Smooth muscle cell (in vitro differentiated cells): ENCODE results near the gene TSC22D4. TPM values are rescaled to one million over a fixed set of nuclear protein-coding genes. Genes with fewer than 3 reads are reported as not detected.

Experiments used
- DNase-seq: peaks from one replicate; lab custom pipeline; 2025; ENCODE audit not compliant: unreplicated experiment; lab: John Stamatoyannopoulos, UW
- H2AFZ ChIP-seq: fragments of 200-600 bp; sonication (generic); 2 replicates; pipeline ENCODE4 v1.6.0; 2016; ENCODE audit warnings: antibody characterized with exemption, low read depth, mild to moderate bottlenecking
- H3F3A ChIP-seq: fragments of 200-600 bp; sonication (generic); 2 replicates; pipeline ENCODE4 v1.6.0; 2017; ENCODE audit warnings: antibody characterized with exemption, low read depth
- H3K27ac ChIP-seq: fragments of 200-600 bp; sonication (generic); 2 replicates; pipeline ENCODE4 v1.5.1; 2016; ENCODE audit warnings: low read depth, mild to moderate bottlenecking
- H3K27me3 ChIP-seq: fragments of 200-600 bp; sonication (generic); 2 replicates; pipeline ENCODE4 v1.6.1; 2016; ENCODE audit warnings: low read depth, mild to moderate bottlenecking
- H3K36me3 ChIP-seq: fragments of 200-600 bp; sonication (generic); 2 replicates; pipeline ENCODE4 v1.5.1; 2016; ENCODE audit warnings: low read depth
- H3K4me1 ChIP-seq: fragments of 200-600 bp; sonication (generic); 2 replicates; pipeline ENCODE4 v1.5.1; 2016; ENCODE audit warnings: low read depth
- H3K4me2 ChIP-seq: fragments of 200-600 bp; sonication (generic); 2 replicates; pipeline ENCODE4 v1.6.0; 2016; ENCODE audit warnings: mild to moderate bottlenecking
- H3K4me3 ChIP-seq: fragments of 200-600 bp; sonication (generic); 2 replicates; pipeline ENCODE4 v1.5.1; 2016; ENCODE audit warnings: mild to moderate bottlenecking
- H3K79me2 ChIP-seq: fragments of 200-600 bp; sonication (generic); 2 replicates; pipeline ENCODE4 v1.6.0; 2016; ENCODE audit warnings: low read depth, mild to moderate bottlenecking
- H3K9ac ChIP-seq: fragments of 200-600 bp; sonication (generic); 2 replicates; pipeline ENCODE4 v1.6.0; 2016; ENCODE audit warnings: low read depth
- H3K9me3 ChIP-seq: fragments of 200-600 bp; sonication (generic); replicated peaks from 2 replicates; pipeline ENCODE4 v1.5.1; 2016; ENCODE audit warnings: low read depth
- H4K20me1 ChIP-seq: fragments of 200-600 bp; sonication (generic); 2 replicates; pipeline ENCODE4 v1.6.0; 2016; ENCODE audit warnings: low read depth
- WGBS: methylation state at CpG from one replicate; pipeline ENCODE4 v1.1.7; 2016; ENCODE audit warnings: low lambda C conversion rate; 5-methylcytosine and 5-hydroxymethylcytosine counted together
- polyA plus RNA-seq: library from polyadenylated mRNA; unstranded; fragments of >200 nt; fragmentation: Nextera tagmentation; extraction: Ambion mirVana; gene quantifications from 2 replicates; pipeline ENCODE4 v1.2.1, GENCODE V29; 2016
- total RNA-seq: library from RNA; depleted of rRNA; stranded (reverse); fragments of >200 nt; gene quantifications from 2 replicates; pipeline ENCODE4 v1.2.3, GENCODE V29; 2014
- TF ChIP-seq, protein P1 (sequence below): fragments of 200-600 bp; sonication (generic); IDR thresholded peaks from 2 replicates; pipeline ENCODE4 v1.5.1; 2017; ENCODE audit warnings: borderline replicate concordance, mild to moderate bottlenecking, antibody characterized with exemption; ENCODE audit not compliant: insufficient read depth, poor library complexity, severe bottlenecking

Gene TSC22D4
- total and polyA plus RNA-seq, 2 experiments from 2014 or later: 20.0 to 51.1 TPM

DNA sequence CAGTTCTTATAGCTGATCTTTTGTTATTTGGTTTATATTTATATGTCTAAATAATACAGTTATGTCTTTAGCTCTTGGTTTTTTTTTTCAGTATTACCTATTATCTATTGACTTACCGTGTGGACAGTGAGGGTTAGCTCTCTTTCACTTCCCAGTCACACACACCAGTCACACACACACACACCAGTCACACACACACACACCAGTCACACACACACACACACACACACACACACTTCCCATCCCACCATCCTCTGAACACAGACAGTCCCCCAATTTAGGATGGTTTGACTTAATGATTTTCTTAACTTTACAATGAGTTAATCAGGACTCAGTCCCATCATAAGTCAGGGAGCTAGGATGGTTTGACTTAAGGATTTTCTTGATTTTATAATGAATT, 41.1 kb upstream of the TSC22D4 start:
- Histone ChIP-seq H2AFZ (no peak overlapping the region), H3K9ac (no peak overlapping the region), H3K4me3 (no peak overlapping the region), H3K36me3 (no peaks in the 10 kb centered on the region), H3K27ac (no peak overlapping the region), H3K4me2 (no peak overlapping the region), H4K20me1 (no peaks in the 10 kb centered on the region), H3K27me3 (no peaks in the 10 kb centered on the region), H3F3A (peaks cover 9% of the 10 kb centered on the region), H3K79me2 (no peaks in the 10 kb centered on the region), H3K9me3 (no peaks in the 10 kb centered on the region), H3K4me1 (no peaks in the 10 kb centered on the region)
- TF ChIP-seq, protein P1, sequence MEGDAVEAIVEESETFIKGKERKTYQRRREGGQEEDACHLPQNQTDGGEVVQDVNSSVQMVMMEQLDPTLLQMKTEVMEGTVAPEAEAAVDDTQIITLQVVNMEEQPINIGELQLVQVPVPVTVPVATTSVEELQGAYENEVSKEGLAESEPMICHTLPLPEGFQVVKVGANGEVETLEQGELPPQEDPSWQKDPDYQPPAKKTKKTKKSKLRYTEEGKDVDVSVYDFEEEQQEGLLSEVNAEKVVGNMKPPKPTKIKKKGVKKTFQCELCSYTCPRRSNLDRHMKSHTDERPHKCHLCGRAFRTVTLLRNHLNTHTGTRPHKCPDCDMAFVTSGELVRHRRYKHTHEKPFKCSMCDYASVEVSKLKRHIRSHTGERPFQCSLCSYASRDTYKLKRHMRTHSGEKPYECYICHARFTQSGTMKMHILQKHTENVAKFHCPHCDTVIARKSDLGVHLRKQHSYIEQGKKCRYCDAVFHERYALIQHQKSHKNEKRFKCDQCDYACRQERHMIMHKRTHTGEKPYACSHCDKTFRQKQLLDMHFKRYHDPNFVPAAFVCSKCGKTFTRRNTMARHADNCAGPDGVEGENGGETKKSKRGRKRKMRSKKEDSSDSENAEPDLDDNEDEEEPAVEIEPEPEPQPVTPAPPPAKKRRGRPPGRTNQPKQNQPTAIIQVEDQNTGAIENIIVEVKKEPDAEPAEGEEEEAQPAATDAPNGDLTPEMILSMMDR: no peak
- DNase-seq: no peak
- 33% methylated on average over 1 of the region's 1 CpG for WGBS

DNA sequence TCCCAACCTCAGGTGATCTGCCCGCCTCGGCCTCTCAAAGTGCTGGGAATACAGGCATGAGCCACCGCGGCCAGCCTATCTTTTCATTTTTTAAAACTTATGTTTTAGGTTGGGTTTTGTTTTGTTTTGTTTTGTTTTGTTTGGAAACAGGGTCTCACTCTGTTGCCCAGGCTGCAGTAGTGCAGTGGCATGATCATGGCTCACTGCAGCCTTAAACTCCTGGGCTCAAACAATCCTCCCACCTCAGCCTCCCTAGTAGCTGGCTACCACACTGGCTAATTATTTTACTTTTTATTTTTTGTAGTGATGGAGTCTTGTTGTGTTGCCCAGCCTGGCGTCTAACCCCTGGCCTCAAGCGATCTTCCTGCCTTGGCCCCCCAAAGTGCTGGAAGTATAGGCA, 40.6 kb upstream of the TSC22D4 start:
- Histone ChIP-seq H3K36me3 (no peaks in the 10 kb centered on the region), H3K79me2 (no peaks in the 10 kb centered on the region), H4K20me1 (no peaks in the 10 kb centered on the region), H3K9ac (no peak overlapping the region), H2AFZ (no peak overlapping the region), H3K4me1 (no peaks in the 10 kb centered on the region), H3K4me3 (no peak overlapping the region), H3K27me3 (no peaks in the 10 kb centered on the region), H3K4me2 (no peak overlapping the region), H3K27ac (no peak overlapping the region), H3K9me3 (no peaks in the 10 kb centered on the region), H3F3A (peaks cover 9% of the 10 kb centered on the region)
- DNase-seq: no peak
- TF ChIP-seq, protein P1: no peak
- 94% methylated on average over 6 of the region's 6 CpGs for WGBS

DNA sequence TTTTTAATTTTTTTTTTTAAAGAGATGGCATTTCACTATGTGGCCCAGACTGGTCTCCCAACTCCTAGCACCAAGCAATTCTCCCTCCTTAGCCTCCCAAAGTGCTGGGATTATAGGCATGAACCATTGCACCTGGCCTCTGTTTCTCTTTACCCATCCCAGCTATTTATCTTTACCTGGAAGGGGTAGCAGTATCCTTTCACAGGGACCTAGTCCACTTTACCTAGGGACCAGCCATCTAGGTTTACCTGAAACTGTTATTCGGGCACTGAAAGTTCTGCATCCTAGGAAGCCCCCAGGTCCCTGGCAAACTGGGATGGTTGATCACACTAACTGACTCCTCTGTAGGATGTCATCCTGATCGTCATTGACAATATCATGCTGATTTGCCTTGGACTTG, 38.3 kb upstream of the TSC22D4 start:
- TF ChIP-seq, protein P1: no peak
- H3K79me2 ChIP-seq: no peaks in the 10 kb centered on the region
- no peaks in the 10 kb centered on the region for H3K36me3 ChIP-seq
- WGBS: 90% methylated on average over 2 of the region's 2 CpGs
- H4K20me1 ChIP-seq: no peaks in the 10 kb centered on the region
- H3K4me1 ChIP-seq: no peaks in the 10 kb centered on the region
- no peak for DNase-seq
- H3K27me3 ChIP-seq: no peaks in the 10 kb centered on the region
- no peak overlapping the region for H3K9ac ChIP-seq
- H3K9me3 ChIP-seq: no peaks in the 10 kb centered on the region
- no peak overlapping the region for H3K27ac ChIP-seq
- H3F3A ChIP-seq: peaks cover 9% of the 10 kb centered on the region
- no peak overlapping the region for H3K4me3 ChIP-seq
- no peak overlapping the region for H3K4me2 ChIP-seq
- no peak overlapping the region for H2AFZ ChIP-seq

DNA sequence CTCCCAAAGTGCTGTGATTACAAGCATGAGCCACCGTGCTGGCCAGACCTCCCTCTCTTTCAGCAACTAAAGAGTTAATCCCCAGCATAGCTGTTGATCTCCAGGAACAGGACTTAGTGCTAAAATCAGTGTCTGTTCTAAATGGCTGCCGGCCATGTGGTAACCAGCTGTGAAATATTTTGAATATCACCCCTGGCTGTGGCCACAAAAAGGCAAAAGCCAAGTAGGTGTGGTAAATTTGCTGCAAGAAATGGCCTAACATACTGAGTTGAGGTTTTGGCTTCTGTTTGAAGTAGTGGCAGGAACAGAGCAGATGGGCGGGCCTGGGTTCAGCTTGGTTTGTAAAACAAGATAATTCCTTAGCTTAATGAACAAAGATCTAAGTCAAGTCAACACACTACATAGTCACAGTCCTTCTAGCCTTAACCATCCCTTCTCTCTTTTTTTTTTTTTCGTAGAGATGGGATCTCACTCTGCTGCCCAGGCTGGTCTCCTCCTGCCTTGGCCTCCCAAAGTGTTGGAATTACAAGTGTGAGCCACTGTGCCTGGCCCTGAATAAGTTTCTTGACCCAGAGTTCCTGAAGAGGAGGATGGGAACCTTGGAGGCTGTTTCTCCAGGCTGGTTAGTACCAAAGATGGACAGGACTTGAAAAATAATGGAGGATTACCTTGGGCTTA, 37.3 kb upstream of the TSC22D4 start:
- TF ChIP-seq, protein P1: no peak
- Histone ChIP-seq H3K9me3 (no peaks in the 10 kb centered on the region), H3K79me2 (no peaks in the 10 kb centered on the region), H3K9ac (no peak overlapping the region), H3K4me3 (no peak overlapping the region), H3K36me3 (no peaks in the 10 kb centered on the region), H2AFZ (no peak overlapping the region), H4K20me1 (no peaks in the 10 kb centered on the region), H3F3A (peaks cover 9% of the 10 kb centered on the region), H3K4me2 (no peak overlapping the region), H3K27ac (no peak overlapping the region), H3K4me1 (no peaks in the 10 kb centered on the region), H3K27me3 (no peaks in the 10 kb centered on the region)
- WGBS: 19% methylated on average over 4 of the region's 4 CpGs
- DNase-seq: no peak
